H9 (cell line): Measurements from ENCODE around the gene ASCL1. TPM values are rescaled to one million over a fixed set of nuclear protein-coding genes. Genes with fewer than 3 reads are reported as not detected.

Source experiments
- DNase-seq: peaks from one replicate; pipeline ENCODE4 v3.0.0-alpha.2; 2017
- H2AFZ ChIP-seq: one replicate; pipeline ENCODE4 v1.6.1; 2013; ENCODE audit warnings: mild to moderate bottlenecking, low read length, control low read depth, moderate library complexity
- H2AK5ac ChIP-seq: 2 replicates; pipeline ENCODE4 v1.6.1; 2013; ENCODE audit warnings: low read length, control low read depth, mixed read lengths; ENCODE audit not compliant: insufficient read length
- H2BK120ac ChIP-seq: one replicate; pipeline ENCODE4 v1.6.1; 2013; ENCODE audit warnings: low read depth, mild to moderate bottlenecking, low read length, control low read depth, inconsistent platforms; ENCODE audit not compliant: poor library complexity, severe bottlenecking
- H2BK12ac ChIP-seq: 2 replicates; pipeline ENCODE4 v1.6.1; 2013; ENCODE audit warnings: low read length, control low read depth, mixed read lengths, low read depth; ENCODE audit not compliant: insufficient read length
- H2BK15ac ChIP-seq: 2 replicates; pipeline ENCODE4 v1.6.1; 2013; ENCODE audit warnings: low read depth, low read length, control low read depth
- H2BK20ac ChIP-seq: one replicate; pipeline ENCODE4 v1.6.1; 2013; ENCODE audit warnings: low read depth, mild to moderate bottlenecking, low read length, control low read depth, inconsistent platforms; ENCODE audit not compliant: poor library complexity, severe bottlenecking
- H2BK5ac ChIP-seq: 2 replicates; pipeline ENCODE4 v1.6.1; 2013; ENCODE audit warnings: low read length, control low read depth, mixed read lengths; ENCODE audit not compliant: insufficient read length
- H3K14ac ChIP-seq: 2 replicates; pipeline ENCODE4 v1.6.1; 2013; ENCODE audit warnings: low read length, control low read depth; ENCODE audit not compliant: insufficient read depth
- H3K18ac ChIP-seq: 2 replicates; pipeline ENCODE4 v1.6.1; 2013; ENCODE audit warnings: low read depth, mild to moderate bottlenecking, mixed read lengths, low read length, control low read depth; ENCODE audit not compliant: insufficient read length
- H3K23ac ChIP-seq: 2 replicates; pipeline ENCODE4 v1.6.1; 2013; ENCODE audit warnings: low read length, control low read depth, mixed read lengths, low read depth; ENCODE audit not compliant: insufficient read length
- H3K23me2 ChIP-seq: 2 replicates; pipeline ENCODE4 v1.6.1; 2013; ENCODE audit warnings: low read depth, mild to moderate bottlenecking, mixed read lengths, low read length, control low read depth; ENCODE audit not compliant: insufficient read length, poor library complexity, severe bottlenecking
- H3K27ac ChIP-seq: 2 replicates; pipeline ENCODE4 v1.5.1; 2013; ENCODE audit warnings: low read length, control low read depth, mixed read lengths, low read depth; ENCODE audit not compliant: insufficient read length
- H3K27me3 ChIP-seq: 2 replicates; pipeline ENCODE4 v1.6.1; 2013; ENCODE audit warnings: low read length, control low read depth, inconsistent platforms; ENCODE audit not compliant: insufficient read depth
- H3K4ac ChIP-seq: 2 replicates; pipeline ENCODE4 v1.6.1; 2013; ENCODE audit warnings: low read depth, mild to moderate bottlenecking, control low read depth, inconsistent platforms, low read length, moderate library complexity
- H3K4me1 ChIP-seq: 2 replicates; pipeline ENCODE4 v1.6.1; 2013; ENCODE audit warnings: low read length, control low read depth, inconsistent platforms; ENCODE audit not compliant: insufficient read depth
- H3K4me2 ChIP-seq: 2 replicates; pipeline ENCODE4 v1.6.1; 2013; ENCODE audit warnings: low read length, control low read depth, mixed read lengths; ENCODE audit not compliant: insufficient read length, insufficient read depth
- H3K56ac ChIP-seq: 2 replicates; pipeline ENCODE4 v1.6.1; 2013; ENCODE audit warnings: low read depth, mild to moderate bottlenecking, mixed read lengths, low read length, control low read depth; ENCODE audit not compliant: insufficient read length
- H3K79me1 ChIP-seq: 2 replicates; pipeline ENCODE4 v1.6.1; 2013; ENCODE audit warnings: low read depth, mild to moderate bottlenecking, moderate library complexity, low read length, control low read depth, inconsistent platforms; ENCODE audit not compliant: insufficient read depth, poor library complexity, severe bottlenecking
- H3K79me2 ChIP-seq: 2 replicates; pipeline ENCODE4 v1.6.1; 2013; ENCODE audit warnings: low read length, control low read depth, inconsistent platforms; ENCODE audit not compliant: insufficient read depth
- H3K9ac ChIP-seq: 2 replicates; pipeline ENCODE4 v1.6.1; 2013; ENCODE audit warnings: low read length, control low read depth, mixed read lengths; ENCODE audit not compliant: insufficient read length; ENCODE audit errors: extremely low read depth
- H3K9me3 ChIP-seq: one replicate; pipeline ENCODE4 v1.6.1; 2013; ENCODE audit warnings: low read depth, low read length, inconsistent platforms; ENCODE audit not compliant: control insufficient read depth
- H3T11ph ChIP-seq: one replicate; pipeline ENCODE4 v1.6.1; 2013; ENCODE audit warnings: mild to moderate bottlenecking, low read length, control low read depth, inconsistent platforms
- H4K20me1 ChIP-seq: one replicate; pipeline ENCODE4 v1.6.1; 2013; ENCODE audit not compliant: control insufficient read depth, insufficient read length, insufficient read depth
- H4K5ac ChIP-seq: 2 replicates; pipeline ENCODE4 v1.6.1; 2013; ENCODE audit warnings: low read depth, mild to moderate bottlenecking, mixed read lengths, low read length, control low read depth; ENCODE audit not compliant: insufficient read length
- H4K8ac ChIP-seq: replicated peaks from 2 replicates; pipeline ENCODE4 v1.6.1; 2013; ENCODE audit warnings: low read length, control low read depth, mixed read lengths, low read depth; ENCODE audit not compliant: insufficient read length
- H4K91ac ChIP-seq: 2 replicates; pipeline ENCODE4 v1.6.1; 2013; ENCODE audit warnings: low read depth, mild to moderate bottlenecking, moderate library complexity, mixed read lengths, low read length, control low read depth; ENCODE audit not compliant: insufficient read length
- H3K27ac Mint-ChIP-seq, 3 experiments: 2 replicates in 2 of 3; 3 replicates in 1 of 3; pipeline ENCODE4 v1.8.0; 2020 to 2021; ENCODE audit warnings: mixed read lengths in 3 of 3, mild to moderate bottlenecking in 1 of 3, moderate library complexity in 1 of 3
- H3K27me3 Mint-ChIP-seq: 2 replicates; pipeline ENCODE4 v1.8.0; 2021; ENCODE audit warnings: low read depth, mild to moderate bottlenecking, moderate library complexity, mixed read lengths
- H3K36me3 Mint-ChIP-seq, 3 experiments: 2 replicates in 2 of 3; 3 replicates in 1 of 3; pipeline ENCODE4 v1.8.0; 2020 to 2021; ENCODE audit warnings: low read depth in 3 of 3, mixed read lengths in 3 of 3; ENCODE audit not compliant: insufficient read depth in 1 of 3
- H3K4me1 Mint-ChIP-seq, 2 experiments: 2 replicates each; pipeline ENCODE4 v1.8.0; 2020; ENCODE audit warnings: mixed read lengths in 2 of 2
- H3K4me3 Mint-ChIP-seq, 2 experiments: 2 replicates in 1 of 2; 3 replicates in 1 of 2; pipeline ENCODE4 v1.8.0; 2020 to 2021; ENCODE audit warnings: mild to moderate bottlenecking in 2 of 2, mixed read lengths in 2 of 2, moderate library complexity in 1 of 2
- H3K9me3 Mint-ChIP-seq, 2 experiments: 2 replicates in 1 of 2; 3 replicates in 1 of 2; pipeline ENCODE4 v1.8.0; 2020; ENCODE audit warnings: mild to moderate bottlenecking in 2 of 2, mixed read lengths in 2 of 2, moderate library complexity in 1 of 2
- WGBS: extraction: QIAGEN DNeasy Blood & Tissue Kit; methylation state at CpG from one replicate; pipeline ENCODE4 v1.1.7; 2013; ENCODE audit warnings: missing lambda C conversion rate, low lambda C conversion rate, mixed read lengths; ENCODE audit not compliant: insufficient read length; ENCODE audit errors: extremely low coverage; 5-methylcytosine and 5-hydroxymethylcytosine counted together
- total RNA-seq: library from RNA; stranded (reverse); gene quantifications from 2 replicates; pipeline ENCODE4 v1.2.1, GENCODE V29; 2021
- TF ChIP-seq, protein P1 (sequence below): fragments of 200-600 bp; sonication (generic); conservative IDR thresholded peaks from 3 replicates; pipeline ENCODE4 v1.8.0; 2021; ENCODE audit warnings: antibody characterized with exemption, mild to moderate bottlenecking

ASCL1 gene
- total RNA-seq, 1 experiment from 2014 or later: not detected

- H3K4ac ChIP-seq: no peak overlapping the region
- no peak overlapping the region for H3K27ac ChIP-seq
- H4K8ac ChIP-seq: no peak overlapping the region
- Mint-ChIP-seq H3K27ac (no peak overlapping the region), H3K9me3 (peaks cover 8 to 10% of the 10 kb centered on the region in 2 experiments), H3K36me3 (peaks cover 0 to 10% (median 8%) of the 10 kb centered on the region in 3 experiments; a peak in 5 of 7 replicates), H3K4me1 (no peaks in the 10 kb centered on the region), H3K4me3 (no peak overlapping the region), H3K27me3 (peaks cover 2% of the 10 kb centered on the region; the same call in 1 of the 2 replicates)
- no peak overlapping the region for H3T11ph ChIP-seq
- H2BK15ac ChIP-seq: no peak overlapping the region
- no peak overlapping the region for H2BK20ac ChIP-seq
- no peak overlapping the region for H4K5ac ChIP-seq
- no peak overlapping the region for H3K56ac ChIP-seq
- H3K79me2 ChIP-seq: no peaks in the 10 kb centered on the region
- no peak overlapping the region for H3K4me2 ChIP-seq
- no peak overlapping the region for H2AFZ ChIP-seq
- no peaks in the 10 kb centered on the region for H3K23me2 ChIP-seq
- no peaks in the 10 kb centered on the region for H4K20me1 ChIP-seq
- H3K79me1 ChIP-seq: no peaks in the 10 kb centered on the region
- H3K9ac ChIP-seq: no peak overlapping the region
- no peak overlapping the region for H2AK5ac ChIP-seq
- no peaks in the 10 kb centered on the region for H3K9me3 ChIP-seq
- no peak for DNase-seq
- H3K27me3 ChIP-seq: no peaks in the 10 kb centered on the region
- no CpG with 5 or more reads among the region's 5 CpGs for WGBS
- no peak overlapping the region for H3K14ac ChIP-seq
- no peak overlapping the region for H4K91ac ChIP-seq
- no peak overlapping the region for H3K18ac ChIP-seq
- no peak overlapping the region for H2BK5ac ChIP-seq
- H3K23ac ChIP-seq: no peak overlapping the region
- no peak overlapping the region for H2BK120ac ChIP-seq
- TF ChIP-seq, protein P1, sequence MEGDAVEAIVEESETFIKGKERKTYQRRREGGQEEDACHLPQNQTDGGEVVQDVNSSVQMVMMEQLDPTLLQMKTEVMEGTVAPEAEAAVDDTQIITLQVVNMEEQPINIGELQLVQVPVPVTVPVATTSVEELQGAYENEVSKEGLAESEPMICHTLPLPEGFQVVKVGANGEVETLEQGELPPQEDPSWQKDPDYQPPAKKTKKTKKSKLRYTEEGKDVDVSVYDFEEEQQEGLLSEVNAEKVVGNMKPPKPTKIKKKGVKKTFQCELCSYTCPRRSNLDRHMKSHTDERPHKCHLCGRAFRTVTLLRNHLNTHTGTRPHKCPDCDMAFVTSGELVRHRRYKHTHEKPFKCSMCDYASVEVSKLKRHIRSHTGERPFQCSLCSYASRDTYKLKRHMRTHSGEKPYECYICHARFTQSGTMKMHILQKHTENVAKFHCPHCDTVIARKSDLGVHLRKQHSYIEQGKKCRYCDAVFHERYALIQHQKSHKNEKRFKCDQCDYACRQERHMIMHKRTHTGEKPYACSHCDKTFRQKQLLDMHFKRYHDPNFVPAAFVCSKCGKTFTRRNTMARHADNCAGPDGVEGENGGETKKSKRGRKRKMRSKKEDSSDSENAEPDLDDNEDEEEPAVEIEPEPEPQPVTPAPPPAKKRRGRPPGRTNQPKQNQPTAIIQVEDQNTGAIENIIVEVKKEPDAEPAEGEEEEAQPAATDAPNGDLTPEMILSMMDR: peak; percentile 21; the same call in 1 of the 3 replicates
- no peaks in the 10 kb centered on the region for H3K4me1 ChIP-seq
- no peak overlapping the region for H2BK12ac ChIP-seq
These were observed 34.8 kb downstream of the ASCL1 start for GRCh38 chr12:102992297-102992696.
